Sigmoid colon (tissue), 7 donors: Measurements from ENCODE around the gene CCDC188. TPM values are rescaled to one million over a fixed set of nuclear protein-coding genes. Genes with fewer than 3 reads are reported as not detected.

Experiments used
- DNase-seq: peaks from one replicate; pipeline ENCODE4 v3.0.0-alpha.2; 2019
- H3K27ac ChIP-seq, 4 donors: fragments of 200-600 bp; sonication (generic); one replicate each; pipeline ENCODE4 v1.5.1; 2016 to 2019; ENCODE audit warnings: mild to moderate bottlenecking in 1 of 4
- H3K27me3 ChIP-seq, 3 donors: fragments of 200-600 bp; sonication (generic); one replicate each; pipeline ENCODE4 v1.5.1; 2019; ENCODE audit warnings: mild to moderate bottlenecking in 1 of 3
- H3K36me3 ChIP-seq, 4 donors: fragments of 200-600 bp; sonication (generic); one replicate each; pipeline ENCODE4 v1.5.1; 2016 to 2019
- H3K4me1 ChIP-seq, 4 donors: fragments of 200-600 bp; sonication (generic); one replicate each; pipeline ENCODE4 v1.5.1; 2017 to 2019
- H3K4me3 ChIP-seq, 4 donors: fragments of 200-600 bp; sonication (generic); one replicate each; pipeline ENCODE4 v1.5.1; 2017 to 2019; ENCODE audit warnings: mild to moderate bottlenecking in 2 of 4, moderate library complexity in 1 of 4
- H3K9me3 ChIP-seq, 4 donors: fragments of 200-600 bp in 3 of 4; sonication (generic) in 3 of 4; one replicate each; pipeline versions ENCODE4 v1.5.1 to v1.6.1; 2013 to 2019
- EP300 ChIP-seq, 4 donors: sonication (generic); formaldehyde crosslinking; IDR thresholded peaks; one replicate each; pipeline ENCODE4 v1.6.1; 2017; ENCODE audit warnings: antibody characterized with exemption in 4 of 4
- POLR2A ChIP-seq, 2 donors: fragments of 450-650 bp; IDR thresholded peaks; one replicate each; pipeline ENCODE4 v1.6.1; 2016; ENCODE audit warnings: antibody characterized with exemption in 2 of 2, mild to moderate bottlenecking in 2 of 2, moderate library complexity in 2 of 2
- POLR2AphosphoS5 ChIP-seq, 4 donors: sonication (generic); formaldehyde crosslinking; IDR thresholded peaks; one replicate each; pipeline ENCODE4 v1.6.1; 2017; ENCODE audit warnings: antibody characterized with exemption in 4 of 4
- WGBS, 2 donors: extraction: QIAGEN DNeasy Blood & Tissue Kit; methylation state at CpG; one replicate each; pipeline ENCODE4 v1.1.7; 2013; 5-methylcytosine and 5-hydroxymethylcytosine counted together
- intact Hi-C: fragments of 100-400 bp; cut with DNase I; formaldehyde crosslinking; loops from one replicate; pipeline ENCODE4 v1.15.1; 2023
- polyA plus RNA-seq, 3 donors: library from polyadenylated mRNA; stranded (reverse); fragments of 200-250 nt; gene quantifications; one replicate each; pipeline ENCODE4 v1.2.3, GENCODE V29; 2013
- total RNA-seq, 4 donors: library from RNA; depleted of rRNA; stranded (reverse); fragments of >200 nt; gene quantifications; one replicate each; pipeline ENCODE4 v1.1.0, GENCODE V29; 2016
- TF ChIP-seq, protein P1 (sequence below), 4 experiments: fragments of 450-650 bp in 3 of 4; fragments of 200-600 bp in 1 of 4; IDR thresholded peaks; one replicate each; pipeline ENCODE4 v1.5.1; 2016 to 2019; ENCODE audit warnings: antibody characterized with exemption in 4 of 4, mild to moderate bottlenecking in 3 of 4, moderate library complexity in 2 of 4
- donor health status: healthy with polysubstance abuse.
- donor health status: Bipolar disorder and iron deficiency.
- donor health status: healthy.

Gene CCDC188
- total and polyA plus RNA-seq, 7 donors = 0.41 to 1.1 TPM; not detected in 5

DNA sequence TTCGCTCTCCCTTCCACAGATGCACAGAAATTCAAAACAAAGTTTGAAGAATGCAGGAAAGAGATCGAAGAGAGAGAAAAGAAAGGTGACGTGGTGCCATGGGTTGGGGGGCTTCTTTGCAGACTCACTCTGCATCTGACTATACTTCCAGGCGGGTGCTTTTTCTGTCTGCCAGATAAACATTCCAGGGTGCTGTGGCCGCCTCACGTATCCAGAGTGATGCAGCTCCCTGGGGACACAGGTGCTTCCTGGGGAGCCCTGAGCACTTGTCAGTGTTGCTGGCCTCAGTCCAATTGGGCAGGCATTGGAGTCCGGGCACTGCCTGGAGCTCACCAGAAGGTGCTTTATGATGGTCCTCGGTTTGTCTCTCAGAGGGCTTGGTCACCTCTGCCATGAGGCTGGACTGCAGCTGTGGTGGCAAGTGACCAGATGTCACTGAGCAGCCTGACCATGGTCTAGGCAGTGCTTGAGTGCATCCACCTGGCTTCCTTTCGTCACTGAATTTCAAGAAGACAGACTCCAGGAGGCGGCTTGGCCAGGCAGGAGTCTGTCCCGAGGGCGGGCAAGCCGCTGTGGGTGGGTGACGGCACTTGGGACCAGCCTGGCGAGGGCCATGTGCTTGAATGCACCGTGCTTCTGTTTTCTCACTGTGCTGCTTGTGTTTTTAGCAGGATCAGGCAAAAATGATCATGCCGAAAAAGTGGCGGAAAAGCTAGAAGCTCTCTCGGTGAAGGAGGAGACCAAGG, 24.4 kb downstream of the CCDC188 start:
- intact Hi-C loops = no loop called here
- TF ChIP-seq EP300 (IDR thresholded peaks at IDR 0.05) = no peak
- TF ChIP-seq, protein P1, sequence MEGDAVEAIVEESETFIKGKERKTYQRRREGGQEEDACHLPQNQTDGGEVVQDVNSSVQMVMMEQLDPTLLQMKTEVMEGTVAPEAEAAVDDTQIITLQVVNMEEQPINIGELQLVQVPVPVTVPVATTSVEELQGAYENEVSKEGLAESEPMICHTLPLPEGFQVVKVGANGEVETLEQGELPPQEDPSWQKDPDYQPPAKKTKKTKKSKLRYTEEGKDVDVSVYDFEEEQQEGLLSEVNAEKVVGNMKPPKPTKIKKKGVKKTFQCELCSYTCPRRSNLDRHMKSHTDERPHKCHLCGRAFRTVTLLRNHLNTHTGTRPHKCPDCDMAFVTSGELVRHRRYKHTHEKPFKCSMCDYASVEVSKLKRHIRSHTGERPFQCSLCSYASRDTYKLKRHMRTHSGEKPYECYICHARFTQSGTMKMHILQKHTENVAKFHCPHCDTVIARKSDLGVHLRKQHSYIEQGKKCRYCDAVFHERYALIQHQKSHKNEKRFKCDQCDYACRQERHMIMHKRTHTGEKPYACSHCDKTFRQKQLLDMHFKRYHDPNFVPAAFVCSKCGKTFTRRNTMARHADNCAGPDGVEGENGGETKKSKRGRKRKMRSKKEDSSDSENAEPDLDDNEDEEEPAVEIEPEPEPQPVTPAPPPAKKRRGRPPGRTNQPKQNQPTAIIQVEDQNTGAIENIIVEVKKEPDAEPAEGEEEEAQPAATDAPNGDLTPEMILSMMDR (IDR thresholded peaks at IDR 0.05) = no peak
- TF ChIP-seq POLR2AphosphoS5 (IDR thresholded peaks at IDR 0.05) = no peak
- no peak for TF ChIP-seq POLR2A (IDR thresholded peaks at IDR 0.05)
- no peak overlapping the region for H3K4me3 ChIP-seq
- H3K9me3 ChIP-seq = no peaks in the 10 kb centered on the region
- 80 to 87% methylated on average over 19 of the region's 19 CpGs for WGBS, 2 donors
- H3K36me3 ChIP-seq = peaks cover 0 to 57% (median 23%) of the 10 kb centered on the region in 4 donors
- H3K27ac ChIP-seq = no peak overlapping the region
- H3K4me1 ChIP-seq = peaks cover 0 to 17% (median 7%) of the 10 kb centered on the region in 4 donors
- no peaks in the 10 kb centered on the region for H3K27me3 ChIP-seq
- DNase-seq = no peak

- no peak overlapping the region for H3K27ac ChIP-seq
These were observed 25.4 kb downstream of the CCDC188 start for GRCh38 chr22:20125201-20126174.

GRCh38 chr22:20124083-20124787, 26.6 kb downstream of the CCDC188 start:
- intact Hi-C loops = no loop called here
- 94% methylated on average over 11 of the region's 11 CpGs for WGBS, 2 donors
- no peaks in the 10 kb centered on the region for H3K9me3 ChIP-seq
- no peak for DNase-seq
- no peak overlapping the region for H3K27ac ChIP-seq
- no peaks in the 10 kb centered on the region for H3K27me3 ChIP-seq
- peaks cover 4 to 77% (median 39%) of the 10 kb centered on the region in 4 donors for H3K36me3 ChIP-seq
- peaks cover 0 to 28% (median 12%) of the 10 kb centered on the region in 4 donors for H3K4me1 ChIP-seq
- H3K4me3 ChIP-seq = no peak overlapping the region
- TF ChIP-seq, protein P1 (IDR thresholded peaks at IDR 0.05) = no peak
- TF ChIP-seq POLR2A (IDR thresholded peaks at IDR 0.05) (no peak), POLR2AphosphoS5 (IDR thresholded peaks at IDR 0.05) (no peak), EP300 (IDR thresholded peaks at IDR 0.05) (no peak)

More at GRCh38 chr22:20125201-20126174, 25.4 kb downstream of the CCDC188 start:
- Histone ChIP-seq H3K36me3 (peaks cover 0 to 65% (median 30%) of the 10 kb centered on the region in 4 donors), H3K4me1 (peaks cover 0 to 19% (median 5%) of the 10 kb centered on the region in 4 donors), H3K9me3 (no peaks in the 10 kb centered on the region), H3K4me3 (no peak overlapping the region), H3K27me3 (no peaks in the 10 kb centered on the region)
- no peak for TF ChIP-seq EP300 (IDR thresholded peaks at IDR 0.05)
- TF ChIP-seq POLR2AphosphoS5 (IDR thresholded peaks at IDR 0.05) = no peak
- TF ChIP-seq, protein P1 (IDR thresholded peaks at IDR 0.05) = no peak
- no peak for TF ChIP-seq POLR2A (IDR thresholded peaks at IDR 0.05)
- intact Hi-C loops = no loop called here
- 89 to 93% methylated on average over 32 of the region's 32 CpGs for WGBS, 2 donors
- no peak for DNase-seq

DNA sequence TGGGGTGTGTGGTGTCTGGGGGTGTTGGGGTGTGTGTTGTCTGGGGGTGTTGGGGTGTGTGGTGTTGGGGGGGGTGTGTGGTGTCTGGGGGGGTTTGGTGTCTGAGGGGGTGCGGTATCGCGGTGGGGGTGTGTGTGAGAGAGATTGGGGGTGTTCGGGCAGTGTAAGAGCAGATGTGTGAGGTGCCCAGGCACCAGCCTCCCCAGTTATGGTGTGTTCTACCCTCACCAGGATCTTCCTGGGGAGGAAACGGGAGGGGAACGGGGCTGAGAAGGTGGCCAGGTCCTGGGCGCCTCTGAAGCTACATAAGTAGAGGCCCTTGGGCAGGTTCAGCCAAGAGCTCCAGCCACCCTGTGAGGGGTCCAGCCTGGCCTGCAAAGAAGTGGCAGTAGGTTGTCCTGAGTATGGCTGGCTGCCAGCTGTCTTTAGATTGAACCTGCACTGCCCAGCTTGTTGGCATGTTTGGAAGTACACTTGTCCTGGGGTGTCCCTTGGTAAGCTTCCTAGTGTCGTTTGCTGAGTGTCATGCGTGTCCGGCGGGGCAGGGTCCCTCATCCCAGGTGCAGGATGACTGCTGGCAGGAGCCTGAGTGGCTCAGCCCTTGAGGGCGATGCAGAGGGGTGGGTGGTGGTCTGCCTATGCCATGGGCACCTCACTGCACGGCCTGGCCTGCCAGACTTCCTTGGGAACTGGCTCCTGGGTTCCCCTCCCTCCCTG, 27.3 kb downstream of the CCDC188 start:
- H3K27me3 ChIP-seq = no peaks in the 10 kb centered on the region
- peaks cover 0 to 35% (median 17%) of the 10 kb centered on the region in 4 donors for H3K4me1 ChIP-seq
- intact Hi-C loops = no loop called here
- no peak for DNase-seq
- peaks cover 4 to 81% (median 39%) of the 10 kb centered on the region in 4 donors for H3K36me3 ChIP-seq
- TF ChIP-seq EP300 (IDR thresholded peaks at IDR 0.05) (no peak), POLR2A (IDR thresholded peaks at IDR 0.05) (no peak), POLR2AphosphoS5 (IDR thresholded peaks at IDR 0.05) (no peak)
- TF ChIP-seq, protein P1 (IDR thresholded peaks at IDR 0.05) = no peak
- H3K9me3 ChIP-seq = no peaks in the 10 kb centered on the region
- 91 to 94% methylated on average over 13 of the region's 13 CpGs for WGBS, 2 donors
- no peak overlapping the region for H3K27ac ChIP-seq
- no peak overlapping the region for H3K4me3 ChIP-seq
